ENCODE measurements around the gene USP3. TPM values are rescaled to one million over a fixed set of nuclear protein-coding genes. Genes with fewer than 3 reads are reported as not detected.
A peak's percentile ranks its signal among the peaks of the same experiment; 100 is the strongest.

The USP3 gene
- total and polyA plus RNA-seq, 2 of the 13 experiments (the other 11 are each of a cell fraction or from before 2014, with no cell fraction given) = 14.3 to 61.2 TPM

DNA sequence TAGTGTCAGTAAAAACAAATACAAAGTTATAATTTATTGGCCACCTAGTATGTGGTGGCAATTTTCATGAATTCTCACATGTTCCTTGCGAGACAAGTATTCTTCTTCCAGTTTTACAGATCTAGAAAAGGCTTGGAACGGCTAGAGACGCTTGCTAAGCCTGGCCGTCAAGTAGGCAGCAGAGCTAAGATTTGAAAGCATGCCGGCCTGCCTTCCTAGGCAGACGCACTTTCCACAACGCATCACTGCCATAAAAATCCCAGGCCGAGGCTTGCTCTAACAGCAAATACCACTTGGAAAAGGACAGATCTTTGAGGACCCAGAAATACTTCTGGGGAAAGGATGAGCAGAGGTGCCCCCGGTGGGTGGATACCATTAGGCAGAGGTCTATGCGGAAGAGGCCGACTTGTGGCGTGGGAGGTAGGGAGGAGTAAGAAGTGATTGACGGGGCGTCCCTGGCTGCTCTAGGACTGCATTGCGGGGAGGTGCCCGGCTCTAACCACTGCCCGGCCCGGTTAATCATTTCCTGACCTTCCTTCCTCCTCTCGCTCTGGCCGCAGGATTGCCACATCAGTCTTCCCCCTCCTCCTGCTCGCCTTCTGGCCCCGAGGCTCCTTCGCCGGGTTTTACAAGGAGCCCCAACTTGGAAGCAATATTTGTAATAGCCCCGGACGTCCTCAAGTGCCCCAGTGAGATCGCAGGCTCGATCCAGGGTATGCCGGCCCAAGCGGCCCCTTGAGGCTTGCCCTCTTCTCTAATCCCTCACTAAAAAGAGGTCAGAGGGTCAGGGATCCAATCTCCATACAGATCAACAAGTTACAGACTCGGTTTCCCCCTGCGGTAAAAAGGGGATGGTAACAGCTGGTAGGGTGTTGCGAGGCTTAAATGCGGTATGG is 1.3 kb upstream of the USP3 start (continued):
- TF ChIP-seq, protein P1, sequence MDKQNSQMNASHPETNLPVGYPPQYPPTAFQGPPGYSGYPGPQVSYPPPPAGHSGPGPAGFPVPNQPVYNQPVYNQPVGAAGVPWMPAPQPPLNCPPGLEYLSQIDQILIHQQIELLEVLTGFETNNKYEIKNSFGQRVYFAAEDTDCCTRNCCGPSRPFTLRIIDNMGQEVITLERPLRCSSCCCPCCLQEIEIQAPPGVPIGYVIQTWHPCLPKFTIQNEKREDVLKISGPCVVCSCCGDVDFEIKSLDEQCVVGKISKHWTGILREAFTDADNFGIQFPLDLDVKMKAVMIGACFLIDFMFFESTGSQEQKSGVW (CRISPR knock-in tag; IDR thresholded peaks at IDR 0.05; ENCODE audit: borderline replicate concordance) = no peak
- TF ChIP-seq RXRA (CRISPR knock-in tag; IDR thresholded peaks at IDR 0.05) = peak; percentile 75
- TF ChIP-seq ZMYM4 (CRISPR knock-in tag; IDR thresholded peaks at IDR 0.05) = peak; percentile 28; the same call in 1 of the 2 replicates
- TF ChIP-seq U2AF1 (optimal IDR thresholded peaks at IDR 0.05; ENCODE audit: low read depth, low read length) = peak; percentile 68
- TF ChIP-seq NR2F1 (CRISPR knock-in tag; IDR thresholded peaks at IDR 0.05) = peak in 1 of 2 experiments; percentile 58; a peak in 3 of 4 replicates
- TF ChIP-seq, protein P2, sequence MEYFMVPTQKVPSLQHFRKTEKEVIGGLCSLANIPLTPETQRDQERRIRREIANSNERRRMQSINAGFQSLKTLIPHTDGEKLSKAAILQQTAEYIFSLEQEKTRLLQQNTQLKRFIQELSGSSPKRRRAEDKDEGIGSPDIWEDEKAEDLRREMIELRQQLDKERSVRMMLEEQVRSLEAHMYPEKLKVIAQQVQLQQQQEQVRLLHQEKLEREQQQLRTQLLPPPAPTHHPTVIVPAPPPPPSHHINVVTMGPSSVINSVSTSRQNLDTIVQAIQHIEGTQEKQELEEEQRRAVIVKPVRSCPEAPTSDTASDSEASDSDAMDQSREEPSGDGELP (IDR thresholded peaks at IDR 0.05; ENCODE audit: borderline replicate concordance, low read depth) = peak; percentile 19; the same call in 1 of the 2 replicates
- TF ChIP-seq, protein P3, sequence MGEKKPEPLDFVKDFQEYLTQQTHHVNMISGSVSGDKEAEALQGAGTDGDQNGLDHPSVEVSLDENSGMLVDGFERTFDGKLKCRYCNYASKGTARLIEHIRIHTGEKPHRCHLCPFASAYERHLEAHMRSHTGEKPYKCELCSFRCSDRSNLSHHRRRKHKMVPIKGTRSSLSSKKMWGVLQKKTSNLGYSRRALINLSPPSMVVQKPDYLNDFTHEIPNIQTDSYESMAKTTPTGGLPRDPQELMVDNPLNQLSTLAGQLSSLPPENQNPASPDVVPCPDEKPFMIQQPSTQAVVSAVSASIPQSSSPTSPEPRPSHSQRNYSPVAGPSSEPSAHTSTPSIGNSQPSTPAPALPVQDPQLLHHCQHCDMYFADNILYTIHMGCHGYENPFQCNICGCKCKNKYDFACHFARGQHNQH (CRISPR knock-in tag; IDR thresholded peaks at IDR 0.05) = peak; percentile 46; the same call in 1 of the 2 replicates
- TF ChIP-seq, protein P4, sequence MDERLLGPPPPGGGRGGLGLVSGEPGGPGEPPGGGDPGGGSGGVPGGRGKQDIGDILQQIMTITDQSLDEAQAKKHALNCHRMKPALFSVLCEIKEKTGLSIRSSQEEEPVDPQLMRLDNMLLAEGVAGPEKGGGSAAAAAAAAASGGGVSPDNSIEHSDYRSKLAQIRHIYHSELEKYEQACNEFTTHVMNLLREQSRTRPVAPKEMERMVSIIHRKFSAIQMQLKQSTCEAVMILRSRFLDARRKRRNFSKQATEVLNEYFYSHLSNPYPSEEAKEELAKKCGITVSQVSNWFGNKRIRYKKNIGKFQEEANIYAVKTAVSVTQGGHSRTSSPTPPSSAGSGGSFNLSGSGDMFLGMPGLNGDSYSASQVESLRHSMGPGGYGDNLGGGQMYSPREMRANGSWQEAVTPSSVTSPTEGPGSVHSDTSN (CRISPR knock-in tag; IDR thresholded peaks at IDR 0.05) = peak; percentile 90
- TF ChIP-seq, protein P5, sequence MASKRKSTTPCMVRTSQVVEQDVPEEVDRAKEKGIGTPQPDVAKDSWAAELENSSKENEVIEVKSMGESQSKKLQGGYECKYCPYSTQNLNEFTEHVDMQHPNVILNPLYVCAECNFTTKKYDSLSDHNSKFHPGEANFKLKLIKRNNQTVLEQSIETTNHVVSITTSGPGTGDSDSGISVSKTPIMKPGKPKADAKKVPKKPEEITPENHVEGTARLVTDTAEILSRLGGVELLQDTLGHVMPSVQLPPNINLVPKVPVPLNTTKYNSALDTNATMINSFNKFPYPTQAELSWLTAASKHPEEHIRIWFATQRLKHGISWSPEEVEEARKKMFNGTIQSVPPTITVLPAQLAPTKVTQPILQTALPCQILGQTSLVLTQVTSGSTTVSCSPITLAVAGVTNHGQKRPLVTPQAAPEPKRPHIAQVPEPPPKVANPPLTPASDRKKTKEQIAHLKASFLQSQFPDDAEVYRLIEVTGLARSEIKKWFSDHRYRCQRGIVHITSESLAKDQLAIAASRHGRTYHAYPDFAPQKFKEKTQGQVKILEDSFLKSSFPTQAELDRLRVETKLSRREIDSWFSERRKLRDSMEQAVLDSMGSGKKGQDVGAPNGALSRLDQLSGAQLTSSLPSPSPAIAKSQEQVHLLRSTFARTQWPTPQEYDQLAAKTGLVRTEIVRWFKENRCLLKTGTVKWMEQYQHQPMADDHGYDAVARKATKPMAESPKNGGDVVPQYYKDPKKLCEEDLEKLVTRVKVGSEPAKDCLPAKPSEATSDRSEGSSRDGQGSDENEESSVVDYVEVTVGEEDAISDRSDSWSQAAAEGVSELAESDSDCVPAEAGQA (IDR thresholded peaks at IDR 0.05; ENCODE audit: low read depth) = no peak
- TF ChIP-seq, protein P5 (CRISPR knock-in tag; IDR thresholded peaks at IDR 0.05; ENCODE audit: borderline replicate concordance) = no peak
- TF ChIP-seq, protein P6, sequence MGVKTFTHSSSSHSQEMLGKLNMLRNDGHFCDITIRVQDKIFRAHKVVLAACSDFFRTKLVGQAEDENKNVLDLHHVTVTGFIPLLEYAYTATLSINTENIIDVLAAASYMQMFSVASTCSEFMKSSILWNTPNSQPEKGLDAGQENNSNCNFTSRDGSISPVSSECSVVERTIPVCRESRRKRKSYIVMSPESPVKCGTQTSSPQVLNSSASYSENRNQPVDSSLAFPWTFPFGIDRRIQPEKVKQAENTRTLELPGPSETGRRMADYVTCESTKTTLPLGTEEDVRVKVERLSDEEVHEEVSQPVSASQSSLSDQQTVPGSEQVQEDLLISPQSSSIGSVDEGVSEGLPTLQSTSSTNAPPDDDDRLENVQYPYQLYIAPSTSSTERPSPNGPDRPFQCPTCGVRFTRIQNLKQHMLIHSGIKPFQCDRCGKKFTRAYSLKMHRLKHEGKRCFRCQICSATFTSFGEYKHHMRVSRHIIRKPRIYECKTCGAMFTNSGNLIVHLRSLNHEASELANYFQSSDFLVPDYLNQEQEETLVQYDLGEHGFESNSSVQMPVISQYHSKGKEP (CRISPR knock-in tag; IDR thresholded peaks at IDR 0.05) = no peak
- peak; percentile 16; the same call in 1 of the 2 replicates for TF ChIP-seq MED1 (CRISPR knock-in tag; IDR thresholded peaks at IDR 0.05)
- 0 out of 2 replicates have a peak, but pooled peaks have one; percentile 3 for TF ChIP-seq ZNF780A (CRISPR knock-in tag; IDR thresholded peaks at IDR 0.05)
- TF ChIP-seq JUNB (CRISPR knock-in tag; IDR thresholded peaks at IDR 0.05; ENCODE audit: borderline replicate concordance) = peak; percentile 8; the same call in 1 of the 2 replicates
- peak; percentile 48; the same call in 1 of the 2 replicates for TF ChIP-seq MYC (CRISPR knock-in tag; IDR thresholded peaks at IDR 0.05; ENCODE audit: borderline replicate concordance)
- TF ChIP-seq REL (CRISPR knock-in tag; conservative IDR thresholded peaks at IDR 0.05) = no peak

Data from HepG2 (cell line).